K562 (cell line): Measurements from ENCODE around the gene PXN. TPM values are rescaled to one million over a fixed set of nuclear protein-coding genes. Genes with fewer than 3 reads are reported as not detected.

Experiments used
- ATAC-seq: fragments of 200-7000 bp; cut with Tn5 transposase; 3 replicates; pipeline ENCODE4 v1.9.1; 2020; ENCODE audit warnings: moderate library complexity
- BruUV-seq: library from RNA; stranded (reverse); fragments of 400-500 nt; replicated peaks from 2 replicates; lab custom pipeline; 2021; lab: Mats Ljungman, UMichigan
- CTCF ChIA-PET: fragments of 300-600 bp; formaldehyde crosslinking; extraction: SDS; loops from one replicate; lab custom pipeline; 2021; ENCODE audit warnings: low intra/inter-chr PET ratio; lab: Yijun Ruan, JAX
- POLR2A ChIA-PET: fragments of 300-600, 350-650 bp; sonication (Branson Sonifier 250); formaldehyde crosslinking; extraction: SDS; loops from one replicate; lab custom pipeline; 2021; ENCODE audit warnings: antibody characterized with exemption, inconsistent platforms; lab: Yijun Ruan, JAX
- DNase-seq, 4 experiments: peaks; one replicate each; pipeline versions ENCODE4 v3.0.0 to v3.0.0-alpha.2; 2011 to 2018; ENCODE audit warnings: low spot score in 3 of 4, mixed read lengths in 3 of 4; ENCODE audit errors: extremely low read depth in 1 of 4
- FAIRE-seq: peaks from 2 replicates; lab custom pipeline; 2011; peaks lifted over from hg19 to GRCh38; lab: Jason Lieb, UNC
- H2AFZ ChIP-seq: 2 replicates; pipeline ENCODE4 v1.6.0; 2011; ENCODE audit warnings: low read depth, low read length, control low read depth, inconsistent platforms
- H3K27ac ChIP-seq: fragments of 200-600 bp; 3 replicates; pipeline ENCODE4 v1.8.0; 2011; ENCODE audit warnings: low read depth, mild to moderate bottlenecking, control low read depth, inconsistent platforms, low read length, moderate library complexity, mixed read lengths; ENCODE audit errors: extremely low read depth
- H3K27me3 ChIP-seq, 2 experiments: fragments of 300-600 bp in 1 of 2; 2 replicates in 1 of 2; 3 replicates in 1 of 2; pipeline versions ENCODE4 v1.6.0 to v1.8.0; 2011; ENCODE audit warnings: inconsistent platforms in 2 of 2, low read length in 2 of 2, mild to moderate bottlenecking in 1 of 2, mixed read lengths in 1 of 2, moderate library complexity in 1 of 2; ENCODE audit not compliant: control insufficient read depth in 2 of 2, insufficient read depth in 2 of 2
- H3K36me3 ChIP-seq: fragments of 300-600 bp; 3 replicates; pipeline ENCODE4 v1.8.0; 2011; ENCODE audit warnings: mild to moderate bottlenecking, low read length, inconsistent platforms; ENCODE audit not compliant: control insufficient read depth, insufficient read depth
- H3K4me1 ChIP-seq, 2 experiments: fragments of 200-600 bp in 1 of 2; replicated peaks in 1 of 2; 2 replicates in 1 of 2; 3 replicates in 1 of 2; pipeline versions ENCODE4 v1.5.1 to v1.8.0; 2011; ENCODE audit warnings: inconsistent platforms in 2 of 2, low read length in 2 of 2, mild to moderate bottlenecking in 1 of 2, mixed read lengths in 1 of 2, moderate library complexity in 1 of 2; ENCODE audit not compliant: control insufficient read depth in 2 of 2, insufficient read depth in 2 of 2
- H3K4me2 ChIP-seq: 2 replicates; pipeline ENCODE4 v1.6.1; 2011; ENCODE audit warnings: low read length, control low read depth, inconsistent platforms, mixed read lengths; ENCODE audit not compliant: insufficient read depth
- H3K4me3 ChIP-seq: fragments of 200-600 bp; sonication (generic), shearing (Covaris generic); 2 replicates; pipeline ENCODE4 v1.5.1; 2016; ENCODE audit warnings: control low read depth, inconsistent platforms
- H3K79me2 ChIP-seq: fragments of 200-600 bp; 3 replicates; pipeline ENCODE4 v1.8.0; 2011; ENCODE audit warnings: low read length, inconsistent platforms; ENCODE audit not compliant: control insufficient read depth, insufficient read depth
- H3K9ac ChIP-seq, 2 experiments: 2 replicates each; pipeline versions ENCODE4 v1.6.0 to v1.6.1; 2011; ENCODE audit warnings: low read depth in 2 of 2, low read length in 2 of 2, control low read depth in 1 of 2, inconsistent platforms in 1 of 2, mild to moderate bottlenecking in 1 of 2, mixed read lengths in 1 of 2; ENCODE audit not compliant: insufficient read depth in 1 of 2
- H3K9me1 ChIP-seq: one replicate; pipeline ENCODE4 v1.6.0; 2011; ENCODE audit warnings: inconsistent platforms, mild to moderate bottlenecking, low read length, moderate library complexity; ENCODE audit not compliant: control insufficient read depth, insufficient read depth
- H3K9me3 ChIP-seq: replicated peaks from 2 replicates; pipeline ENCODE4 v1.5.1; 2011; ENCODE audit warnings: low read depth, low read length, inconsistent platforms; ENCODE audit not compliant: control insufficient read depth, insufficient read depth
- H4K20me1 ChIP-seq: replicated peaks from 2 replicates; pipeline ENCODE4 v1.6.1; 2011; ENCODE audit warnings: low read length, inconsistent platforms, mixed read lengths; ENCODE audit not compliant: control insufficient read depth, insufficient read depth
- CEBPZ ChIP-seq: fragments of 150-350 bp; IDR thresholded peaks from 2 replicates; pipeline ENCODE4 v1.6.1; 2014; ENCODE audit warnings: low read depth, mild to moderate bottlenecking, low read length, borderline replicate concordance
- CTBP1 ChIP-seq: fragments of 450-650 bp; IDR thresholded peaks from 2 replicates; pipeline ENCODE4 v1.6.1; 2016; ENCODE audit warnings: borderline replicate concordance
- E2F8 ChIP-seq: fragments of 450-650 bp; IDR thresholded peaks from 2 replicates; pipeline ENCODE4 v1.7.1; 2018; ENCODE audit warnings: mild to moderate bottlenecking, low read depth; ENCODE audit not compliant: partially characterized antibody
- HMGN3 ChIP-seq: IDR thresholded peaks from 2 replicates; pipeline ENCODE4 v1.6.1; 2011; ENCODE audit warnings: borderline replicate concordance, low read depth, mild to moderate bottlenecking, mixed read lengths, low read length; ENCODE audit not compliant: insufficient read length; ENCODE audit errors: extremely low read depth
- PKNOX1 ChIP-seq: fragments of 450-650 bp; IDR thresholded peaks from 2 replicates; pipeline ENCODE4 v1.6.1; 2016
- RBFOX2 ChIP-seq: fragments of 200-400 bp; formaldehyde crosslinking; IDR thresholded peaks from 2 replicates; pipeline ENCODE4 v1.6.1; 2017; ENCODE audit warnings: low read depth, mild to moderate bottlenecking, low read length, moderate library complexity
- TFAP4 ChIP-seq: sonication (generic); formaldehyde crosslinking; IDR thresholded peaks from 2 replicates; pipeline ENCODE4 v1.8.0; 2022; ENCODE audit warnings: missing genetic modification reagents, mild to moderate bottlenecking, moderate library complexity, borderline replicate concordance
- ZNF512 ChIP-seq: IDR thresholded peaks from 2 replicates; pipeline ENCODE4 v1.6.1; 2016; ENCODE audit warnings: missing genetic modification characterization, missing compliant biosample characterization
- WGBS: fragments of 100-300 bp; shearing (Covaris generic); methylation state at CpG from one replicate; pipeline ENCODE4 v1.1.6; 2016; ENCODE audit warnings: low coverage, mixed read lengths; ENCODE audit not compliant: insufficient coverage; ENCODE audit errors: missing lambda C conversion rate; 5-methylcytosine and 5-hydroxymethylcytosine counted together
- in situ Hi-C: fragments of 300-500 bp; cut with MboI; formaldehyde crosslinking; loops from 4 replicates; pipeline ENCODE4 v1.15.0; 2018; ENCODE audit warnings: inconsistent platforms, mixed read lengths
- intact Hi-C: fragments of 100-400 bp; cut with micrococcal nuclease; formaldehyde crosslinking; loops from 2 replicates; pipeline ENCODE4 v1.14.2; 2022
- polyA plus RNA-seq, 8 experiments: library from polyadenylated mRNA; depleted of rRNA in 4 of 8; stranded (reverse) in 5 of 8; unstranded in 3 of 8; fragments of >200 nt; fragmentation: Nextera tagmentation in 2 of 8; fragmentation: Illumina TruSeq in 1 of 8; extraction: Ambion mirVana in 2 of 8; extraction: Trizol in 1 of 8; gene quantifications; 2 replicates each; pipeline versions ENCODE4 v1.2.1 to v1.2.3, GENCODE V29; 2011 to 2014; ENCODE audit warnings: inconsistent platforms in 1 of 8, missing spikeins in 1 of 8
- total RNA-seq, 7 experiments: library from RNA; depleted of rRNA in 6 of 7; stranded (reverse); fragments of >200 nt in 6 of 7; fragmentation: Illumina TruSeq in 2 of 7; extraction: Trizol in 2 of 7; gene quantifications; 2 replicates each; pipeline versions ENCODE4 v1.2.1 to v1.2.3, GENCODE V29; 2011 to 2021; ENCODE audit warnings: low replicate concordance in 1 of 7

The PXN gene
- total and polyA plus RNA-seq, 9 of the 15 experiments (the other 6 are each of a cell fraction or from before 2014, with no cell fraction given): 4.0 to 74.1 (median 18.6) TPM

GRCh38 chr12:120262852-120263747, 2.4 kb downstream of the PXN start:
- peaks cover 37 to 42% of the 10 kb centered on the region in 2 experiments; a peak in 4 of 5 replicates for H3K4me1 ChIP-seq
- H3K79me2 ChIP-seq: peaks cover 55% of the 10 kb centered on the region; the same call in 2 of the 3 replicates
- no peak overlapping the region for H2AFZ ChIP-seq
- ATAC-seq (no peak; the same call in 2 of the 3 replicates), DNase-seq (no peak), FAIRE-seq (peak; percentile 49)
- intact Hi-C loops: no loop called here
- H3K9me3 ChIP-seq: no peaks in the 10 kb centered on the region
- 43% methylated on average over 12 of the region's 15 CpGs for WGBS
- BruUV-seq: TSS peak; percentile 40
- H3K27ac ChIP-seq: no peak overlapping the region
- H3K27me3 ChIP-seq: no peaks in the 10 kb centered on the region
- peak overlapping the region in 1 of 2 experiments; percentile 80; a peak in 2 of 4 replicates for H3K9ac ChIP-seq
- ChIA-PET POLR2A (interaction anchor here (0.6 to 10.5 kb wide), 12 partner anchors 9 to 256 kb away, joined by 3 to 110 read pairs (median 6); partner anchors contain the start of genes GCN1, RNU4-1, RNU4-2 and RPLP0), CTCF (no interaction called here)
- H3K9me1 ChIP-seq: no peaks in the 10 kb centered on the region
- H3K4me3 ChIP-seq: no peak overlapping the region
- no peaks in the 10 kb centered on the region; the same call in 2 of the 3 replicates for H3K36me3 ChIP-seq
- peaks cover 16% of the 10 kb centered on the region for H4K20me1 ChIP-seq
- in situ Hi-C loops: loop anchor here (5.0 kb wide), 1 partner anchor 36 kb away; no protein-coding TSS in a partner anchor
- peak overlapping the region; percentile 13 for H3K4me2 ChIP-seq
- TF ChIP-seq ZNF512 (tag) (no peak), RBFOX2 (0 out of 2 replicates have a peak, but pooled peaks have one; percentile 23), E2F8 (no peak), TFAP4 (peak; percentile 76), CTBP1 (no peak), HMGN3 (no peak), CEBPZ (no peak), PKNOX1 (no peak)
